VCaP (cell line): ENCODE results near the gene ALOXE3.

Experiments
- H3K27ac ChIP-seq: fragments of 450-650 bp; 2 replicates; pipeline ENCODE4 v1.5.1; 2017
- CTCF ChIP-seq: fragments of 450-650 bp; conservative IDR thresholded peaks from 2 replicates; pipeline ENCODE4 v1.5.1; 2017; ENCODE audit warnings: mild to moderate bottlenecking, moderate library complexity

ALOXE3 gene

GRCh38 chr17:8126491-8127066 lies 8.3 kb upstream of the ALOXE3 start:
- H3K27ac ChIP-seq = peak overlapping the region; percentile 51

GRCh38 chr17:8125947-8126490 lies 7.7 kb upstream of the ALOXE3 start:
- peak overlapping the region; percentile 51 for H3K27ac ChIP-seq
- no peak for TF ChIP-seq CTCF

More at GRCh38 chr17:8126491-8127066, 8.3 kb upstream of the ALOXE3 start:
- no peak for TF ChIP-seq CTCF

GRCh38 chr17:8125154-8125946 lies 7.0 kb upstream of the ALOXE3 start:
- no peak for TF ChIP-seq CTCF
- H3K27ac ChIP-seq = peak overlapping the region; percentile 51

GRCh38 chr17:8124350-8125153 lies 6.2 kb upstream of the ALOXE3 start:
- TF ChIP-seq CTCF = no peak
- peak overlapping the region; percentile 39; the same call in 1 of the 2 replicates for H3K27ac ChIP-seq

- TF ChIP-seq CTCF = no peak
- H3K27ac ChIP-seq = peak within 1 kb of the TSS; percentile 39; the same call in 1 of the 2 replicates
Observed at GRCh38 chr17:8123695-8124349, 5.5 kb upstream of the ALOXE3 start, which contains the start of gene HES7. TSS of gene HES7 (minus strand) at chr17:8124106. CDS start at chr17:8124084, 22 bp downstream.

GRCh38 chr17:8122924-8123694 lies 4.8 kb upstream of the ALOXE3 start:
- H3K27ac ChIP-seq = peak overlapping the region; percentile 39; the same call in 1 of the 2 replicates
- TF ChIP-seq CTCF = no peak
